HG03439 (cell line): Measurements from ENCODE around the gene MTHFD1L.

Experiments
- ATAC-seq: cut with Tn5 transposase; IDR thresholded peaks from one replicate; pipeline ENCODE4 v1.9.1; 2021; ENCODE audit warnings: mild to moderate bottlenecking, moderate library complexity; ENCODE audit not compliant: unreplicated experiment

Gene MTHFD1L

GRCh38 chr6:150987371-150987828, 121.9 kb downstream of the MTHFD1L start:
- peak; percentile 81 for ATAC-seq

GRCh38 chr6:150987855-150988464, 122.5 kb downstream of the MTHFD1L start:
- no peak for ATAC-seq

- no peak for ATAC-seq
Observed at GRCh38 chr6:150991487-150991886, 126.0 kb downstream of the MTHFD1L start.

GRCh38 chr6:150992262-150992661, 126.8 kb downstream of the MTHFD1L start:
- ATAC-seq, result no peak

- no peak for ATAC-seq
Observed at GRCh38 chr6:150992703-150993102, 127.2 kb downstream of the MTHFD1L start.

- ATAC-seq, result no peak
Observed at GRCh38 chr6:150993253-150993652, 127.8 kb downstream of the MTHFD1L start.

GRCh38 chr6:150994026-150994425, 128.5 kb downstream of the MTHFD1L start:
- ATAC-seq, result no peak

- no peak for ATAC-seq
Observed at GRCh38 chr6:150996968-150997367, 131.5 kb downstream of the MTHFD1L start.

GRCh38 chr6:150999107-150999506, 133.6 kb downstream of the MTHFD1L start:
- no peak for ATAC-seq

- no peak for ATAC-seq
Observed at GRCh38 chr6:150999576-150999975, 134.1 kb downstream of the MTHFD1L start.

GRCh38 chr6:151001387-151002056, 136.0 kb downstream of the MTHFD1L start:
- no peak for ATAC-seq

- ATAC-seq, result no peak
Observed at GRCh38 chr6:151002057-151002450, 136.6 kb downstream of the MTHFD1L start.

GRCh38 chr6:151002491-151002935, 137.0 kb downstream of the MTHFD1L start:
- ATAC-seq, result no peak

GRCh38 chr6:151004383-151005024, 139.0 kb downstream of the MTHFD1L start:
- no peak for ATAC-seq

- no peak for ATAC-seq
Observed at GRCh38 chr6:151005164-151005563, 139.7 kb downstream of the MTHFD1L start.

GRCh38 chr6:151005896-151006632, 140.6 kb downstream of the MTHFD1L start:
- ATAC-seq, result no peak

GRCh38 chr6:151007076-151007475, 141.6 kb downstream of the MTHFD1L start:
- no peak for ATAC-seq

- ATAC-seq, result no peak
Observed at GRCh38 chr6:151007922-151008321, 142.4 kb downstream of the MTHFD1L start.

GRCh38 chr6:151008425-151008824, 142.9 kb downstream of the MTHFD1L start:
- ATAC-seq, result no peak

- ATAC-seq, result no peak
Observed at GRCh38 chr6:151009576-151009975, 144.1 kb downstream of the MTHFD1L start.

GRCh38 chr6:151010071-151010470, 144.6 kb downstream of the MTHFD1L start:
- no peak for ATAC-seq
